Loucy (cell line): ENCODE data around the gene INPP5F.

ENCODE experiments used
- H2AFZ ChIP-seq: fragments of 200-600 bp; sonication (generic); 2 replicates; pipeline ENCODE4 v1.6.0; 2016; ENCODE audit warnings: antibody characterized with exemption, mild to moderate bottlenecking, low read length, moderate library complexity
- H3F3A ChIP-seq: fragments of 200-600 bp; 2 replicates; pipeline ENCODE4 v1.6.0; 2016; ENCODE audit warnings: antibody characterized with exemption, low read depth, mild to moderate bottlenecking
- H3K27me3 ChIP-seq: fragments of 200-600 bp; sonication (generic); 2 replicates; pipeline ENCODE4 v1.6.1; 2014; ENCODE audit warnings: low read length, mild to moderate bottlenecking; ENCODE audit not compliant: insufficient read depth, poor library complexity, severe bottlenecking
- H3K36me3 ChIP-seq: fragments of 200-600 bp; sonication (generic); 2 replicates; pipeline ENCODE4 v1.6.1; 2016; ENCODE audit warnings: low read length; ENCODE audit not compliant: insufficient read depth
- H3K4me1 ChIP-seq: fragments of 200-600 bp; sonication (generic); 2 replicates; pipeline ENCODE4 v1.5.1; 2014; ENCODE audit warnings: low read length, mild to moderate bottlenecking; ENCODE audit not compliant: insufficient read depth, poor library complexity, severe bottlenecking
- H3K4me2 ChIP-seq: fragments of 200-600 bp; sonication (generic); 2 replicates; pipeline ENCODE4 v1.6.0; 2014; ENCODE audit warnings: antibody characterized with exemption, low read length, low read depth, mild to moderate bottlenecking; ENCODE audit not compliant: poor library complexity, severe bottlenecking
- H3K4me3 ChIP-seq: fragments of 200-600 bp; sonication (generic); 2 replicates; pipeline ENCODE4 v1.5.1; 2014; ENCODE audit warnings: low read length, mild to moderate bottlenecking, mixed read lengths; ENCODE audit not compliant: poor library complexity, severe bottlenecking
- H3K79me2 ChIP-seq: fragments of 200-600 bp; sonication (generic); 2 replicates; pipeline ENCODE4 v1.6.1; 2014; ENCODE audit warnings: low read length; ENCODE audit not compliant: insufficient read depth
- H3K9ac ChIP-seq: fragments of 200-600 bp; sonication (generic); 2 replicates; pipeline ENCODE4 v1.6.0; 2014; ENCODE audit warnings: mild to moderate bottlenecking, low read depth, low read length, moderate library complexity; ENCODE audit not compliant: poor library complexity, severe bottlenecking
- H3K9me2 ChIP-seq: fragments of 200-600 bp; sonication (generic); replicated peaks from 2 replicates; pipeline ENCODE4 v1.6.1; 2016; ENCODE audit warnings: low read depth, low read length, mixed read lengths
- H3K9me3 ChIP-seq: fragments of 200-600 bp; sonication (generic); 2 replicates; pipeline ENCODE4 v1.6.1; 2014; ENCODE audit warnings: mild to moderate bottlenecking, antibody characterized with exemption, low read length, low read depth; ENCODE audit not compliant: insufficient read depth
- H4K20me1 ChIP-seq: fragments of 200-600 bp; sonication (generic); 2 replicates; pipeline ENCODE4 v1.6.0; 2014; ENCODE audit warnings: antibody characterized with exemption, low read length, mild to moderate bottlenecking; ENCODE audit not compliant: insufficient read depth, poor library complexity, severe bottlenecking
- CTCF ChIP-seq: fragments of 200-600 bp; sonication (generic); conservative IDR thresholded peaks from 2 replicates; pipeline ENCODE4 v1.5.1; 2014; ENCODE audit warnings: mild to moderate bottlenecking, antibody characterized with exemption, low read length
- EZH2phosphoT487 ChIP-seq: fragments of 200-600 bp; IDR thresholded peaks from 2 replicates; pipeline ENCODE4 v1.6.1; 2018; ENCODE audit warnings: antibody characterized with exemption, mild to moderate bottlenecking, moderate library complexity, borderline replicate concordance

The INPP5F gene

GRCh38 chr10:119862524-119862923 lies 136.7 kb downstream of the INPP5F start:
- peaks cover 13% of the 10 kb centered on the region for H3K4me1 ChIP-seq
- H3K9me2 ChIP-seq = no peaks in the 10 kb centered on the region
- peaks cover 5% of the 10 kb centered on the region; the same call in 1 of the 2 replicates for H3K9me3 ChIP-seq
- H3K27me3 ChIP-seq = no peaks in the 10 kb centered on the region
- peaks cover 72% of the 10 kb centered on the region for H4K20me1 ChIP-seq
- no peak overlapping the region for H3K4me3 ChIP-seq
- peaks cover 96% of the 10 kb centered on the region for H3K79me2 ChIP-seq
- no peak overlapping the region for H3K4me2 ChIP-seq
- TF ChIP-seq CTCF (no peak), EZH2phosphoT487 (no peak)
- H2AFZ ChIP-seq = no peak overlapping the region
- no peak overlapping the region for H3K9ac ChIP-seq
- no peaks in the 10 kb centered on the region; the same call in 1 of the 2 replicates for H3F3A ChIP-seq
- H3K36me3 ChIP-seq = peaks cover 14% of the 10 kb centered on the region

- TF ChIP-seq EZH2phosphoT487 (no peak), CTCF (no peak)
- H4K20me1 ChIP-seq = peaks cover 79% of the 10 kb centered on the region
- H3K4me2 ChIP-seq = no peak overlapping the region
- peaks cover 100% of the 10 kb centered on the region for H3K79me2 ChIP-seq
- H3K9me2 ChIP-seq = no peaks in the 10 kb centered on the region
- no peaks in the 10 kb centered on the region; the same call in 1 of the 2 replicates for H3F3A ChIP-seq
- H3K9ac ChIP-seq = no peak overlapping the region
- H3K4me3 ChIP-seq = no peak overlapping the region
- peaks cover 5% of the 10 kb centered on the region; the same call in 1 of the 2 replicates for H3K9me3 ChIP-seq
- H3K4me1 ChIP-seq = peaks cover 24% of the 10 kb centered on the region
- peaks cover 1% of the 10 kb centered on the region; the same call in 1 of the 2 replicates for H3K36me3 ChIP-seq
- H3K27me3 ChIP-seq = no peaks in the 10 kb centered on the region
- no peak overlapping the region for H2AFZ ChIP-seq
Observed at GRCh38 chr10:119863951-119864565, 138.2 kb downstream of the INPP5F start.

- no peak overlapping the region for H3K4me3 ChIP-seq
Observed at GRCh38 chr10:119865699-119866240, 139.9 kb downstream of the INPP5F start.

More at GRCh38 chr10:119865699-119866240, 139.9 kb downstream of the INPP5F start:
- Histone ChIP-seq H2AFZ (no peak overlapping the region), H3K36me3 (no peaks in the 10 kb centered on the region; the same call in 1 of the 2 replicates), H3K79me2 (peaks cover 100% of the 10 kb centered on the region), H3K9me2 (no peaks in the 10 kb centered on the region), H3K9ac (no peak overlapping the region), H3F3A (no peaks in the 10 kb centered on the region; the same call in 1 of the 2 replicates), H4K20me1 (peaks cover 75% of the 10 kb centered on the region), H3K9me3 (peaks cover 5% of the 10 kb centered on the region; the same call in 1 of the 2 replicates), H3K27me3 (no peaks in the 10 kb centered on the region), H3K4me1 (peaks cover 27% of the 10 kb centered on the region), H3K4me2 (no peak overlapping the region)
- TF ChIP-seq CTCF (no peak), EZH2phosphoT487 (no peak)
